C4-2B (cell line): ENCODE results near the gene GAS2L3.

ENCODE experiments used
- H3K27ac ChIP-seq: fragments of 450-650 bp; 2 replicates; pipeline ENCODE4 v1.5.1; 2017
- CTCF ChIP-seq: fragments of 450-650 bp; conservative IDR thresholded peaks from 2 replicates; pipeline ENCODE4 v1.5.1; 2017; ENCODE audit warnings: mild to moderate bottlenecking
- ZFX ChIP-seq: fragments of 450-650 bp; IDR thresholded peaks from 2 replicates; pipeline ENCODE4 v1.6.1; 2017

GAS2L3 gene

GRCh38 chr12:100564905-100565467 lies 8.5 kb upstream of the GAS2L3 start:
- H3K27ac ChIP-seq, result no peak overlapping the region
- no peak for TF ChIP-seq ZFX
- TF ChIP-seq CTCF, result no peak

DNA sequence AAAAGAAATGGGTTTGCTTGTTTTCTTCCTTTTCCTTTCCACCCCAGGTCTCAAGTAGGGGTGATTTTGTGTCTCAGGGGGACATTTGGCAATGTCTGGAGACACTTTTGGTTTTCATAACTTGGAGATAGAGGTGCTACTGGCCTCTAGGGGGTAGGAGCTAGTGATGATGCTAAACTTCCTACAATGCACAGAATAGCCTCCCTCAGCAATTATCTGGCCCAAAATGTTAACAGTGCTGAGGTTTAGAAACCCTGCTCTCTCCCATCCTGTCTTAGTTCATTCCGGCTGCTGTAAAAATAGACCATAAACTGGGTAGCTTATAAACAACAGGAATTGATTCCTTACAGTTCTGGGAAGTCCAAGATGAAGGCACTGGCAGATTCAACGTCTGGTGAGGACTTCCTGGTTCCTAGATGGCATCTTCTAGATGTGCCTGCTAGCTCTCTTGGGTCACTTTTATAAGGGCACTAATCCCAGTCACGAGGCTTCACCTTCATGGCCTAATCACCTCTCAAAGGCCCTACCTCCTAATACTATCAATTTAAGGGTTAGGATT lies 7.4 kb upstream of the GAS2L3 start:
- TF ChIP-seq CTCF (no peak), ZFX (no peak)
- H3K27ac ChIP-seq, result no peak overlapping the region

GRCh38 chr12:100566887-100567637 lies 6.4 kb upstream of the GAS2L3 start:
- no peak for TF ChIP-seq CTCF
- TF ChIP-seq ZFX, result no peak
- H3K27ac ChIP-seq, result no peak overlapping the region

GRCh38 chr12:100567945-100568344 lies 5.5 kb upstream of the GAS2L3 start:
- TF ChIP-seq CTCF, result no peak
- TF ChIP-seq ZFX, result no peak
- H3K27ac ChIP-seq, result no peak overlapping the region

- H3K27ac ChIP-seq, result no peak overlapping the region
- TF ChIP-seq CTCF, result no peak
- no peak for TF ChIP-seq ZFX
Observed at GRCh38 chr12:100572184-100572583, 1.3 kb upstream of the GAS2L3 start.

DNA sequence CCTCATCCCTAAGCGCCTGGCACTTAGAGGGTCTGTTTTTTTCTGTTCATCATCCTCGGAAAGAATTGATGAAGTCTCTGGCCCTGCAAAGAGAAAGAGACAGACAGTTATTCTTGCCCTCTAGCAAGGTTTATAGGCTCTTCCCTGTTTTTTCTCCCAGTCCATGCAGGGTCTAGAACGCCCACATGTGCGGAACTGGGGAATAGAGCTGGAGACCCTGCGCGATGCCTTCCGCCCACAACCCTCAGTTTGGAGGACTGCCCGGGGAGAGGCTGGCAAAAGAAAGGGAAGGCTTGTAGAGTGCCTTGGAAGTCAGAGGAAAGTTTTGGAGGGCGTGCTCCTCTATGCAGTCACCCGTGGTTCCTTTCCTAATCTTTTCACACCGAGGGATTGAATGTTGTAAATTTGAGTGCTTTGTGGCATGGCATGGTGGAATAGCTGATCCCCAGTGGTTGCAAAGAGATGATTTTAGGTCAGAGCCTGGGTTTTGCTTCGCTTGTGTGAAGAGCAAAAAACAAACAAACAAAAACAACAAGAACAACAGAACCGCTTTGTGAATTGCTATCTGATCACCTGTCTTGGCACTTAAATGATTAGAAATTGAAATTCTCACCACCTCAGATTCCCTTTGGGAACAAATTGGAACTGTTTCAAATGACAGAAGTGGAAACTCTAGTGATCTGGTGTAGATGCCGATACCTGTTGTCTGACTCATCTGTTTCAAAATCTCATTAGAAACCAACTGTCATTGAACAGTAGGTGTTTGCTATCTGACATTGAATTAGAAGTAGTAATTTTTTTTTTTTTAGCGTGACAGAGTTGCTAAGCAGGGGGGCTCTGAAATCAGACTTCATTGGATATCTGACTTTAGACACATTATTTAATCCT lies 947 bp downstream of the GAS2L3 start:
- no peak for TF ChIP-seq CTCF
- TF ChIP-seq ZFX, result no peak
- peak overlapping the region; percentile 84 for H3K27ac ChIP-seq
